HG03066 (cell line): ENCODE measurements around the gene MBOAT1.
"Not testable (repeated sequence)": the region's sequence is repeated elsewhere in the genome, so short reads cannot be mapped to it uniquely, and the experiment has no call there.

ENCODE experiments used
- ATAC-seq: cut with Tn5 transposase; IDR thresholded peaks from one replicate; pipeline ENCODE4 v1.9.1; 2021; ENCODE audit warnings: low read depth; ENCODE audit not compliant: unreplicated experiment

Gene MBOAT1, protein sequence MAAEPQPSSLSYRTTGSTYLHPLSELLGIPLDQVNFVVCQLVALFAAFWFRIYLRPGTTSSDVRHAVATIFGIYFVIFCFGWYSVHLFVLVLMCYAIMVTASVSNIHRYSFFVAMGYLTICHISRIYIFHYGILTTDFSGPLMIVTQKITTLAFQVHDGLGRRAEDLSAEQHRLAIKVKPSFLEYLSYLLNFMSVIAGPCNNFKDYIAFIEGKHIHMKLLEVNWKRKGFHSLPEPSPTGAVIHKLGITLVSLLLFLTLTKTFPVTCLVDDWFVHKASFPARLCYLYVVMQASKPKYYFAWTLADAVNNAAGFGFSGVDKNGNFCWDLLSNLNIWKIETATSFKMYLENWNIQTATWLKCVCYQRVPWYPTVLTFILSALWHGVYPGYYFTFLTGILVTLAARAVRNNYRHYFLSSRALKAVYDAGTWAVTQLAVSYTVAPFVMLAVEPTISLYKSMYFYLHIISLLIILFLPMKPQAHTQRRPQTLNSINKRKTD

DNA sequence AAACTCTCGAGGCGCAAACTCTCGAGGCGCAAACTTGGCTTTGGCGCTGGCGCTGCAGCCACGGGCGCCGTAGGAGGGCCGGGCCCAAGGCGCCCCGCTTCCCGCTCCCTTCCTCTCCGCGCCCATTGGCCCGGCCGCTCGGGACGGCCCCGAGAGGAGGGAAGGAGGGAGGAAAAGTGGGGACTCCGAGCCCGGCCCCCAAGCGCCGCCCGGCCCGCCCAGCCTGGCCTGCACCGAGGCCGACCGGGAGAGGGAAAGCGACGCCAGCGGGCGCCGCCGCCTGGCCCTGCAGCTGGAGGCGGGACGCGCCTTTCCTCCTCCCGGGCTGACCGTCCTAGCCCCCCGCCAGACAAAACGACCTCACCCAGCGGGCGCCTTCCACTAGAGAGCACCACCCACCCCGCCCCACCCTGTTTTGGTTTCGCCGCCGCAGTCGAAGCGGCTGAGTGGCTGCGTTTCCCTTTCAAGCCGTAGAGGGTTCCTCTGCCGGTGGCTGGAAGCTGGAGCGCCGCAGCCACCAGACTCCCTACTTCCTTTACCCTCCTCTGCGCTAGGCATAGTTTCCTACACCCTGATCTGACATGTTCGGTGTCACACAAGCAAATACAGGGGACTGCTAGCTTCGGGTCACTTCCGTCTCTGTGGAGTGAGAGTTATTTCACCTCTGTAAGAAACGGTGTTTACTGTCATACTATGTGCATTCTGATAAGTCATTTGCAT, at the start of gene MBOAT1:
MBOAT1 (minus strand) TSS at position 78 of the 720 bp plus-strand sequence. CDS start 235 bp downstream, outside the sequence.
- ATAC-seq = peak; percentile 77

DNA sequence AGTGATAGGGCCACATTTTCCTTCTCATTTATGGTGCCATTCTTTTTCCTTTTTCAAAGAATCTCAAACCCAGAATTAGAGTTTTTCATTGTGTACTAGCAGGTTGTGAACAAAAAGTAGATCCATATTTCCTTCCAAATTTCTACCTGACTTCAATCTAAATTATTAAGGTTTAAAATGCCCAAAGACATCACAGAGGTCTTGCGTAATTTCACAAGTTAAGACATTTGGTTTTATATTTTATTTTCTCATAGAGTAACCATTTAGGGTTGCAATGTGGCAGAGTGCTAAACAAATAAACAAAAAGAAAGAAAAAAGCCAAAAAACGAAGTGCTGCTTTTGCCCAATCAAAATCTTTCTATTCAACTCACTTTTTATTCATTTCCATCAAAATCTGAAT, 49.4 kb upstream of the MBOAT1 start:
- no peak for ATAC-seq

DNA sequence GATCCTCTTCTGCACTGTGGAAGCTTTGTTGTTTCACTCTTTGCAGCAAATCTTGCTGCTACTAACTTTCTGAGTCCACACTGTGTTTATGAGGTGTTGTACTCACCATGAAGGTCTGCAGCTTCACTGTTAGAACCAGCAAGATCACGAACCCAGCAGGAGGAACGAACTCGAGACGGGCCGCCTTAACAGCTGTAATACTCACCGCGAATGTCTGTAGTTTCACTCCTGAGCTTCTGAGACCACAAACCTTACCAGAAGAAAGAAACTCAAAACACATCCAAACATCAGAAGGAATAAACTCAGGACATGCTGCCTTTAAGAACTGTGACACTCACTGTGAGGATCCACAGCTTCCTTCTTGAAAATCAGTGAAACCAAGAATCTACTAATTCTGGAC, 48.1 kb upstream of the MBOAT1 start:
- no peak for ATAC-seq

DNA sequence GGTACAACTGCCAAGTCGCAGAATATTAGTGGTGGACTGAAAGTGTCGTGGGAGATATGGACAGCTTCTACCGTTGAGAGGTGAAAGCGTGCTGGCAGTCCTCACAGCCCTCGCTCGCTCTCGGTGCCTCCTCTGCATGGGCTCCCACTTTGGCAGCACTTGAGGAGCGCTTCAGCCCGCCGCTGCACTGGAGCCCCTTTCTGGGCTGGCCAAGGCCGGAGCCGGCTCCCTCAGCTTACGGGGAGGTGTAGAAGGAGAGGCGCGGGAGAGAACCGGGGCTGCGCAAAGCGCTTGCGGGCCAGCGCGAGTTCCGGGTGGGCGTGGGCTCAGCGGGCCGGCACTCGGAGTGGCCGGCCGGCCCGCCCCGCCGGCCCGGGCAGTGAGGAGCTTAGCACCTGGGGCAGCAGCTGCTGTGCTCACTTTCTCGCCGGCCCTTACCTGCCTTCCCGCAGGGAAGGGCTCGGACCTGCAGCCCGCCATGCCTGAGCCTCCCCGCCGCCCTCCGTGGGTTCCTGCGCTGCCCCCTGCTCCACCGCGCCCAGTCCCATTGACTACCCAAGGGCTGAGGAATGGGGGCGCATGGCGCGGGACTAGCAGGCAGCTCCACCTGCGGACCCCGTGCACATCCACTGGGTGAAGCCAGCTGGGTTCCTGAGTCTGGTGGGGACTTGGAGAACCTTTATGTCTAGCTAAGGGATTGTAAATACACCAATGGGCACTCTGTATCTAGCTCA, 47.2 kb upstream of the MBOAT1 start:
- no peak for ATAC-seq

DNA sequence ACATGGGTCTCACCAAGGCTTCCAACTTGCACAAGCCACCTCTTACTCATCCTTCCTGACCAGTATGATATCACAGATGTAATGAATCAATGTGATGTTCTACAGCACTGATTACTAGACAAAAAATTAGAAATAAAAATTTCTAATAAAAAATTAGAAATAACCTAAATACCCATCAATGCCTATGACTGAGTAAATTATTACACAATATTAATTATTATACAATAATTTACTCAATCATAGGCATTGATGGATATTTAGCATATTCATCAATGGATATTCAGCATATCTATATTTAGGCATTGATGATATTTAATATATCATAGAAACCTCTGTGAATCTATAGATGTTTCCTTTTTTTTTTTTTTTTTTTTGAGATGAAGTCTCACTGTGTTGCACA, 43.2 kb upstream of the MBOAT1 start:
- no peak for ATAC-seq

DNA sequence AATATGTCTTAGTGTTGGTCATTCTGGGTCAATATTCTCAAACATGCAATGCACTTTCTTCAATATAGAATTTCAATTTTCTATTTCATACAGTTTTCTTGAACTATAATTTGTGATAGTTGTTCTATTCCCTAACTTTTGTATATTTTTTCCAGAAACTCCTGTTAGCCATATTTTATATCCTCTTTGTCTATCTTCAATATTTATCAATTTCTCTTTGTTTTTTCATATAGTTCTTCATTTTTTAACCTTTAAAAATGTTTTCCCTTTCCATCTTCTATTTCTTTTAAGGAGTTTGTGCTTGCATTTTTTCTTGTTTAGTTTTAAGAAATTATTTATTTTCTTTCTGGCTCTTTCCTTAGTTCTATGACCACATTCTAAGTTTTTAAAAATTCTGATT, 42.0 kb upstream of the MBOAT1 start:
- no peak for ATAC-seq

DNA sequence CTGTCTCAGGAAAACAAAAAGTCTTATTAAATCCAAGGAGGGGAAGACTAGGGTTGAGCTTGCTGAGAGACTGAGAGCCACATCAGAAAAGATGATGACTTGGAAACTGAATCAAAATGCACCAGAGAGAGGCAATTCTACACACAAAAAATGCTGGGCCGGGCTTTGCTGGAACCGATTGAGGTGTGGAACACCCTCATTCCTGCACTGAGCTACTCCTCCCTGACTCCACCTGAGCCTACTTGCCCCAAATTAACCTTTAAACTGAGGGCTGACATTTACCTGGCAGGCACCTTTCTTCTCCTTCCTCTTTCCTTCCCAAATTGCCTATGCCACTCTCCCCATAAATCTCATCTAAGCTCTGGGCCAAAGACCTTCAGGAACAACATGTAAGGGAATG, 40.8 kb upstream of the MBOAT1 start:
- no peak for ATAC-seq

DNA sequence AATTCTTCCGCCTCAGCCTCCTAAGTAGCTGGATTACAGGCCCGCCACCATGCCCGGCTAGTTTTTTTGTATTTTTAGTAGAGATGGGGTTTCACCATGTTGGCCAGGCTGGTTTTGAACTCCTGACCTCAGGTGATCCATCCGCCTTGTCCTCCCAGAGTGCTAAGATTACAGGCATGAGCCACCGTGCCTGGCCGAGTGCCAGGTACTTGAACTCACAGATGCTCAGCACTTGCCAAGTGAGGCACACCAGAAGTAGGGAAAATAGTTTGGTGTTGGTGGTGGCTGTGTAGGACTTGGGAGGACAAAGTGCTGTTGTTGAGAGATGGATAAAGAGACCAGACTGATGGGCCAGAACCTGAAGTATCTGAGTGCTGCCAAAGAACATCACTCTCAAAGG, 40.0 kb upstream of the MBOAT1 start:
- ATAC-seq = no peak

DNA sequence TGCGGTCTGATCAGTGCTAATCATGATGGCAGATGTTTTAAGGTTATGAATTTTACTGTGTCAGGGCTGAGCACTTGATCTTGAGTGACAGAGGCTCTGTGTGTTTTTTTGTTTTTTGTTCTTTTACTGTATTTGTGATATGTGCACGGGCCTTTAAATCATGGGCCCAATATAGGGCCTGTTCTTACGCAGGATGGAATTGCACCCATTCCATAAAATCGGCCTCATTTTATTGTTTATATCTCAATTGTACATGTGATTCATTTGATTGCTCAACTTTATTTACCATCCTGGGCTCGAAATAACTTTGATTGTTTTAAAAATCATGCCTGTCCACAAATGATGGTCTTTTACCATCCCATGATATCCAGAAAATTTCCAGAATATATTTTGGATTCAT, 39.3 kb upstream of the MBOAT1 start:
- ATAC-seq = no peak

DNA sequence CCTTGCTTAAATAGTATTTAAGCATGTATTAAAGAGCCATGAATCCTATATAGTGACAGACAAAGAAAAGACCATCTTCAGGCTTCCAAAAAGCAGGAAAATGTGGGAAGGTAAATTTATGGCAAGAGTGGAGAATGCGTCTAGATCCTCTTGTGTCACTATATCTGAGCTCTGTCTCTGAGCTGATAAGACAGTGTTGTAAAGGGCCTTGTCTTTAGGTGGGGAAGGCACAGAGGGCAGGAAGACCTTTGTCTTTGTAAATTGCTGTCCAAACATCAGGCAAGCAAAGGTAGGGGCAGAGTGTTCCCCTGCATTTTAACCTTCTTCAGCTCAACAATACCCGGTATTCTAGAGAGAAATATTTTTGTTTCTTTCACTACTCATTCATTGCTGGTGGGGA, 33.9 kb upstream of the MBOAT1 start:
- ATAC-seq = no peak

DNA sequence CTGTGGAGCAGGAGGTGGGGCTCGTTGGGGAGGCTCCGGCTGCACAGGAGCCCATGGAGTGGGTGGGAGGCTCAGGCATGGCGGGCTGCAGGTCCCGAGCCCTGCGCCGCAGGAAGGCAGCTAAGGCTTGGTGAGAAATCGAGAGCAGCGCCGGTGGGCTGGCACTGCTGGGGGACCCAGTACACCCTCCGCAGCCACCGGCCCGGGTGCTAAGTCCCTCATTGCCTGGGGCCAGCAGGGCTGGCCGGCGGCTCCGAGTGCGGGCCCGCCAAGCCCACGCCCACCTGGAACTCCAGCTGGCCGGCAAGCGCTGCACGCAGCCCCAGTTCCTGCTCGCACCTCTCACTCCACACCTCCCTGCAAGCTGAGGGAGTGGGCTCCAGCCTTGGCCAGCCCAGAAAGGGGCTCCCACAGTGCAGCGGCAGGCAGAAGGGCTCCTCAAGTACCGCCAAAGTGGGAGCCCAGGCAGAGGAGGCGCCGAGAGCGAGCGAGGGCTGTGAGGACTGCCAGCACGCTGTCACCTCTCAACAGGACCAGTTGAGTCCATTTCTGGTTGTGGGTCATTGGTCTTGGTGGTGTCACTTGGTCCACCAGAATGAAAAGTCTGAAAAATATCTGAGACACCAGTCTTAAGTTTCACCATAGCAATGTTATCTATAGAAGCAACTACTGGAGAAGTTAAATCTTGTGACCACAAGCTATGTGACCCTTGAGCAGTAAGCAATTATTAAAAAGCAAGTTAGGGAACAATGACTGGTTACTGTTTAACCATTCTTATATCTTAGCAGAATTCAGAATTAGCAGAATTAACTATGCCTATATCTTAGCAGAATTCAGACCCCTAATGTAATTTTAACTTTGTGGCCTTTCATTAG, 32.8 kb upstream of the MBOAT1 start:
- not testable (repeated sequence) for ATAC-seq

DNA sequence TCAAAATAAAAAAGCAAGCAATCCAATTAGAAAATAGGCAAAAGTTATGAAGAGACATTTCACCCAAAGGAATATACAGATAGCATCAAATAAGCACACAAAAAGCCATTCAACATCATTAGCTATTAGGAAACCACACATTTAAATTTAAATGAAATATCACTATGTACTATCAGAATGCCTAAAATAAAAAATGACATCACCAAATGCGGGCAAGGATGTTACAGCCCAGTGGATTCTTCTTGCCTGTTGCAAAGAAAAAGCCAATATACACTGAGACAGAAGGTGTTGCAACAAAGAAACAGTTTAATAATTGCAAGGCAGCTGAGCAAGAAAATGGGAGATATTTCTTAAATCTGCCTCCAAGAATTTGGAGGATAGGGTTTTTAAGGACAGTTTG, 31.0 kb upstream of the MBOAT1 start:
- ATAC-seq = no peak

DNA sequence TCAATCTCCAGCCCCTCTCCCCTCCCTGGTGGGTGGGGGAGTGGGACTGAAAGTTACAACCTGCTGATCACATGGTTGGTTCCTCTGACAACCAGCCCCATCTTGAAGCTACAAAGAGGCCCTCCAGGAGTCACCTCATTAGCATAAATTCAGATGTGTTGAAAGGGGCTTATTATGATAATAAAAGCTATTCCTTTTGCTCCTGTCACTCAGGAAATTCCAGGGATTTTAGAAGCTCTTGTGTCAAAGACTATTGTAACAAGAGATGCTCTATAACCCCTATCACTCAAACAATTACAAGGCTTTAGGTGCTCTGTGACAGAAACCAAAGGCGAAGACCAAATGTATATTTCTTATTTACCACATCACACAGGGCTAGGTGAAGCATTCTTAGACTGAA, 30.1 kb upstream of the MBOAT1 start:
- ATAC-seq = no peak

DNA sequence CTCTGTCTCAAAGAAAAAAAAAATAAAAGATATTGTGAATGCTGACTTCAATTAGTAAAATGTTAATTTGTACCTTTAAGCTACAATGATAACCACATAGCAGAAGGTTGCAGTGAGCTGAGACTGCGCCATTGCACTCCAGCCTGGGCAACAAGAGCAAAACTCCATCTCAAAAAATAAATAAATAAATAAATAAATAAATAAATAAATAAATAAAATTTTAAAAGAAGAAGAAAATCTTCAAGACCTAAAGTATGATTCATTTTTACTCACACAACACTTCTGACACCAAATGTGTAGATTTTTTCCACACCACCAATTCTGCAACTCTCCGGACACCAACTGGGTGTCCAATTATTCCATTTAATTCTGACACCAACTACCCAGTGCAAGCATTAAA, 28.8 kb upstream of the MBOAT1 start:
- no peak for ATAC-seq

DNA sequence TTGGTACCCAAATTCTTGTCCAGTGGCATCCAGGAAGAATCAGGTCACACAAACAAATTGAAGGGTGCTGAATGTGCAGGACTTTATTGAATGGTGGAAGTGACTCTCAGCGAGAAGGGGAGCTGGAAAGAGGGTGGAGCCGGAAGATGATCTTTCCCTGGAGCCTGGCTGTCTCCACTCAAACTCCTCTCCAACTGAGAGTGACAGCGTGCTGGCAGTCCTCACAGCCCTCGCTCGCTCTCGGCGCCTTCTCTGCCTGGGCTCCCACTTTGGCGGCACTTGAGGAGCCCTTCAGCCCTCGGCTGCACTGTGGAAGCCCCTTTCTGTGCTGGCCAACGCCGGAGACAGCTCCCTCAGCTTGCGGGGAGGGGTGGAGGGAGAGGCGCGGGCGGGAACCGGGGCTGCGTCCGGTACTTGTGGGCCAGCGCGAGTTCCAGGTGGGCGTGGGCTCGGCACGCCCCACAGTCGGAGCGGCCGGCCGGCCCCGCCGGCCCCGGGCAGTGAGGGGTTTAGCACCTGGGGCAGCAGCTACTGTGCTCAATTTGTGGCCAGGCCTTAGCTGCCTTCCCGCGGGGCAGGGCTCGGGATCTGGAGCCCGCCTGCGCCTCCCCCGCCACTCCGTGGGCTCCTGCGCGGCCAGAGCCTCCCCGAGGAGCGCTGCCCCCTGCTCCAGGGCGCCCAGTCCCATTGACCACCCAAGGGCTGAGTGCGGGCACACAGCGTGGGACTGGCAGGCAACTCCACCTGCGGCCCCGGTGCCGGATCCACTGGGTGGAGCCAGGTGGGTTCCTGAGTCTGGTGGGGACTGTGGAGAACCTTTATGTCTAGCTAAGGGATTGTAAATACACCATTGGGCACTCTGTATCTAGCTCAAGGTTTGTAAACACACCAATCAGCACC, 26.7 kb upstream of the MBOAT1 start:
- ATAC-seq = no peak

DNA sequence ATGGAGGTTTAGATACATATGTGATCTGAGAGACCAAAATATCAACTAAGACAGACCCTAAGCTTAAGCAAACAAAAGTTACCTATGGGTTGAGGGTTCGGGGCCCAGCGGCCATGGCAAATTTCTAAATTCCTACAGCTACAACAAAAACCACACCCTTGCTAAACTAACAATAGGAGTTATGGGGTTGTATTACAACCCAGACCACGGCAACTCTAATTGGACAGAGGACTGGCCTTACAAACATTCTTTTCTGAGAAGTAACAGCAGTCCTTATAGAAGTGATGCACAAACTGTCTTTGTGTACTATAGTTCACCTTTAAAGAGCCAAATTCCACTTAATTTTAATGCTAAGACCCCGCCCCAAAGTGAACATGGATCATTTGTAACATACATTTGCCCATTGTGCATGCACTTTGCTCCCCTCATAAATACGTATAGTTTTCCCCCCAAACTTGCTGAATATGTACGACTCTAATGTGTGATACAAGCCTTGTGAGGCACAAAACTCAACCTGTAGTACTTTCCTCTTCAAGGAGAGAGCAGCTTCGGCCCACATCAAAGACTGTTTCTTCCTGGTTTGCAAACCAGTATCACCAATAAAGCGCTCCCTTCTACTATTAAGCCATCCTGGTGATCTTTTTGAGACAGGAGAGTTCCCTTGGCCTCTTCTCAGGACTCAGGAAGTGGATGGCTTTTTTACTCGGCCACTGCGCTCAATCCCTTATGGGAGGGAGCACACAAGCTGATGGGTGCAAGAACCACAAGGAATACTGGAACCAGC, 25.6 kb upstream of the MBOAT1 start:
- ATAC-seq = no peak

DNA sequence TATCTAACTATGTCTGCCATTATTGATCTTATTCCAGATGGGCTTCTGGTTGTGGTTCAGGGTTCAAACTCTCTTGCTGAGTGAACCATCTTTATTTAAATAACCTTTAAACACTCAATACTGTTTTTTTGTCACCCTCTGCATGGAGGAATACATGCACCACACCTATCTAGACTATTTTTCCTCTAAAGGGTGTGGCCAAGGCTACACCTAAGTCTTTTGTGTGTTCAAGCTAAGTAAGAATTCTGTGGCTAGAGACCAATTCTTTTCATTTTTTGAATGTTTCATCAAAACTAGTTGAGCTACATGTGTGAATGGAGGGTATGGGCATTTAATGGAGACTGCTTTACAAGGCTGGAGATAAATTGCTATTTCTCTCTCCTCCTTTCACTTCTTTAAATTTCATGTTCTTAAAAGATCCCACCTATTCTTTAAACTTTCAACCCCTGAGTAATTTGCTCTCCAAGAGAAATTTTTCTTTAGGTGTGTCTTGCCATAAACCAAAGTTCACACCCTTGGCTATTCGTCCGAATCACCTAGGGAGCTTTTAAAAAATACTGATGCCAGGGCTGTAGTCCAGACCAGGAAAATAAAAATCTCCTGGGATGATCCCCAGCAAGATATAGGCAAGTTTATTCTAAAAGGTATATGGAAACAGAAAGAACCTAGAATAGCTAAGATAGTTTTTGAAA, 24.8 kb upstream of the MBOAT1 start:
- no peak for ATAC-seq

DNA sequence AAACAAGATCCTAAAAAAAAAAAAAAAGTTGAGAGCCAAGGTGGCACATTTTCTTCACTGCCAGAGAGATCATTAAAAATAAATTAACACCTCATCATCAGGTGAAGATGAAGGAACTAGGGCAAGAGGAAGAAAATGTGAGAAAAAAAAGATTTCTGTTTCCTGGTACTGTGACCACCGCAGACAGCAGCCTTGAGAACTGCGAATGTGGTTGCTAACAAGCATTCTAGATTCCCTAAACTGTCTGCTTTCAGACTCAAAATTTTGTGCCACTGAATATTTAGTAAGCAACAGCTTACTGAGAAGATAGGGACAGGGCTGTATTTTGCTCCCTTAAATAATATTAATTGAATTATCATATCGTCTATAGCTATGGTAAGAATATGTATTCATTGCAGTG, 24.1 kb upstream of the MBOAT1 start:
- ATAC-seq = no peak
